Measurements from ENCODE around the gene DISC1.

The DISC1 gene

GRCh38 chr1:231924180-231924579 is 297.6 kb downstream of the DISC1 start:
- Histone ChIP-seq H3K4me1 (ENCODE audit: low read length) (no peaks in the 10 kb centered on the region), H3K4me2 (ENCODE audit: low read length) (no peak overlapping the region), H3K9me3 (ENCODE audit: insufficient read depth, low read length) (no peaks in the 10 kb centered on the region), H3K27me3 (ENCODE audit: low read depth, low read length) (peaks cover 36% of the 10 kb centered on the region), H3K4me3 (ENCODE audit: low read length) (no peak overlapping the region), H4K20me1 (ENCODE audit: insufficient read depth, low read length) (no peaks in the 10 kb centered on the region), H2AFZ (ENCODE audit: low read depth, low read length) (no peak overlapping the region), H3K36me3 (replicated peaks; ENCODE audit: low read depth, low read length) (no peaks in the 10 kb centered on the region), H3K9ac (ENCODE audit: low read length) (no peak overlapping the region), H3K79me2 (ENCODE audit: low read length) (no peaks in the 10 kb centered on the region), H3K27ac (ENCODE audit: low read length) (no peak overlapping the region)
- TF ChIP-seq EZH2phosphoT487 (IDR thresholded peaks at IDR 0.05; ENCODE audit: low read depth) (no peak), CTCF (IDR thresholded peaks at IDR 0.05; ENCODE audit: low read depth, low read length) (no peak)

GRCh38 chr1:231925864-231926263 is 299.3 kb downstream of the DISC1 start:
- TF ChIP-seq EZH2phosphoT487 (IDR thresholded peaks at IDR 0.05; ENCODE audit: low read depth) (no peak), CTCF (IDR thresholded peaks at IDR 0.05; ENCODE audit: low read depth, low read length) (no peak)
- no peaks in the 10 kb centered on the region for H3K4me1 ChIP-seq (ENCODE audit: low read length)
- no peak overlapping the region for H3K27ac ChIP-seq (ENCODE audit: low read length)
- H4K20me1 ChIP-seq (ENCODE audit: insufficient read depth, low read length) = no peaks in the 10 kb centered on the region
- no peak overlapping the region for H3K4me3 ChIP-seq (ENCODE audit: low read length)
- no peak overlapping the region for H3K4me2 ChIP-seq (ENCODE audit: low read length)
- no peaks in the 10 kb centered on the region for H3K79me2 ChIP-seq (ENCODE audit: low read length)
- H3K27me3 ChIP-seq (ENCODE audit: low read depth, low read length) = peaks cover 30% of the 10 kb centered on the region
- H3K9ac ChIP-seq (ENCODE audit: low read length) = no peak overlapping the region
- no peaks in the 10 kb centered on the region for H3K9me3 ChIP-seq (ENCODE audit: insufficient read depth, low read length)
- no peak overlapping the region for H2AFZ ChIP-seq (ENCODE audit: low read depth, low read length)
- no peaks in the 10 kb centered on the region for H3K36me3 ChIP-seq (replicated peaks; ENCODE audit: low read depth, low read length)

GRCh38 chr1:231926340-231926739 is 299.8 kb downstream of the DISC1 start:
- no peaks in the 10 kb centered on the region for H3K9me3 ChIP-seq (ENCODE audit: insufficient read depth, low read length)
- no peak overlapping the region for H3K27ac ChIP-seq (ENCODE audit: low read length)
- no peak overlapping the region for H3K4me2 ChIP-seq (ENCODE audit: low read length)
- no peaks in the 10 kb centered on the region for H3K36me3 ChIP-seq (replicated peaks; ENCODE audit: low read depth, low read length)
- no peaks in the 10 kb centered on the region for H4K20me1 ChIP-seq (ENCODE audit: insufficient read depth, low read length)
- H3K27me3 ChIP-seq (ENCODE audit: low read depth, low read length) = peaks cover 30% of the 10 kb centered on the region
- no peak overlapping the region for H2AFZ ChIP-seq (ENCODE audit: low read depth, low read length)
- no peak overlapping the region for H3K9ac ChIP-seq (ENCODE audit: low read length)
- no peaks in the 10 kb centered on the region for H3K79me2 ChIP-seq (ENCODE audit: low read length)
- no peak overlapping the region for H3K4me3 ChIP-seq (ENCODE audit: low read length)
- no peaks in the 10 kb centered on the region for H3K4me1 ChIP-seq (ENCODE audit: low read length)
- TF ChIP-seq EZH2phosphoT487 (IDR thresholded peaks at IDR 0.05; ENCODE audit: low read depth) = no peak
- no peak for TF ChIP-seq CTCF (IDR thresholded peaks at IDR 0.05; ENCODE audit: low read depth, low read length)

DNA sequence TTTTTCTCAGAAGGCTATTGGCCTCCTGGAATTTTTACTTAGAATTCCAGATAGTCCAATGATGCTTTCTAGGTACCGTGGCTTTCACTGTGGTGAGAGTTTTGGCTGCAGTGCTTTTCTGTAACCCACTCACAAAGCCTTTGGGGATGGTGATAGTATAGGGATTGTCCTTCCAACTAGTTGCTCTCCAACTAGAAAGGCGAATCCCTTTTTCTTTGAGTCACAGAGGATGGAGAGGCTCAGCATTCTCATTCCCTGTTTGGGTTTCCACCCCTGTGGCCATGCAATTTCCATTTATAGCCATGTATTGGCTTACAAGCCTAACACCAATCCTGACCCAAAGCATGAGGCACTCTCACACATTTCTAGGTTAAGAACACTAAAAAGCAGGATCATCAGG is 300.3 kb downstream of the DISC1 start:
- Histone ChIP-seq H3K36me3 (replicated peaks; ENCODE audit: low read depth, low read length) (no peaks in the 10 kb centered on the region), H2AFZ (ENCODE audit: low read depth, low read length) (no peak overlapping the region)
- TF ChIP-seq CTCF (IDR thresholded peaks at IDR 0.05; ENCODE audit: low read depth, low read length) = no peak
- no peak for TF ChIP-seq EZH2phosphoT487 (IDR thresholded peaks at IDR 0.05; ENCODE audit: low read depth)

More for the DNA sequence above, 300.3 kb downstream of the DISC1 start:
- H4K20me1 ChIP-seq (ENCODE audit: insufficient read depth, low read length) = no peaks in the 10 kb centered on the region
- no peaks in the 10 kb centered on the region for H3K4me1 ChIP-seq (ENCODE audit: low read length)
- no peak overlapping the region for H3K4me3 ChIP-seq (ENCODE audit: low read length)
- H3K27ac ChIP-seq (ENCODE audit: low read length) = no peak overlapping the region
- H3K27me3 ChIP-seq (ENCODE audit: low read depth, low read length) = peaks cover 30% of the 10 kb centered on the region
- no peak overlapping the region for H3K9ac ChIP-seq (ENCODE audit: low read length)
- peaks cover 2% of the 10 kb centered on the region; the same call in 1 of the 2 replicates for H3K9me3 ChIP-seq (ENCODE audit: insufficient read depth, low read length)
- H3K79me2 ChIP-seq (ENCODE audit: low read length) = no peaks in the 10 kb centered on the region
- no peak overlapping the region for H3K4me2 ChIP-seq (ENCODE audit: low read length)
